ENCODE results near the gene PODXL.

PODXL gene

DNA sequence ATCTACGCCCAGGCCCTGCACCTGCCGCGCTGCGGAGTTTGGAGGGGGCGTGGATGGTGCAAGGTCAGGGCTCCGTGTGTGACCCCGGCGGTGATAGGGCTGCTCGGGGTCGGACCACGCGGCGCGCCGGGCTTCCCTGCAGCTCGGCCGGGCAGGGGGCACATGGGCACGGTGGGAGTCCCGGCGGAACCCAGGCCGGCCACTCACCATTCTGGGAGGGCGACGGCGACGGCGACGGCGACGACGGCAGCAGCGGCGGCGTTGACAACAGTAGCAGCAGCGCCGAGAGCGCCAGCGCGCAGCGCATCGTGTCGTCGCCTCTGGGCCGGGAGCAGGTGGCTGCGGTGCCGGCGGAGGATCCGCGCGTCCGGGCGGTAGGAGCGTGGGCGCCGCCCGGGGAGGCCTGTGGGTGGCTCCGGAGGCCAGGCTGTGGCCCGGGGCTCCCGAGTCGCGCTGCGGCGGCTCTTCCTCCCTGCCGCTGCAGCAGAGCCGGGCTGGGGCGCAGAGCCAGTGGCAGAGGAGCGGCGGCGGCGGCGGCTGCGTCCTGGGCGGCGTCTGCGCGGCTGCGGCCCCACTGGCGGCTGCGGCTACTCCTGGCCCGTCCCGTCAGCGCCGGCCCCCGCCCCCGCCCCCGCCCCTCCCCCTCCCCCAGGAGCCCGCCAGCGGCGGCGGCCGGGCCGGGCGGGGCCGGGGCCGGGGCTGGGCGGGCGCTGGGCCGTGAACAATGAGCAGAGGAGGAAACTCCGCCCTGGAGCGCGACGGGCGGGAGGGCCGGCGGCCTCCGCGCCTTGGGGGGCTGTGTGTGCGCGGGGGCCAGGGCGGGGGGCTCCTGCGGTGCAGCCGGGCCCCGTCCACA is at the start of gene PODXL:
PODXL (minus strand) TSS at position 576 of the 856 bp plus-strand sequence; CDS start at position 307, 269 bp downstream.
- DNase-seq (ENCODE audit: low read depth in 3 of 3), result peak in 1 of 3 experiments; percentile 50

DNA sequence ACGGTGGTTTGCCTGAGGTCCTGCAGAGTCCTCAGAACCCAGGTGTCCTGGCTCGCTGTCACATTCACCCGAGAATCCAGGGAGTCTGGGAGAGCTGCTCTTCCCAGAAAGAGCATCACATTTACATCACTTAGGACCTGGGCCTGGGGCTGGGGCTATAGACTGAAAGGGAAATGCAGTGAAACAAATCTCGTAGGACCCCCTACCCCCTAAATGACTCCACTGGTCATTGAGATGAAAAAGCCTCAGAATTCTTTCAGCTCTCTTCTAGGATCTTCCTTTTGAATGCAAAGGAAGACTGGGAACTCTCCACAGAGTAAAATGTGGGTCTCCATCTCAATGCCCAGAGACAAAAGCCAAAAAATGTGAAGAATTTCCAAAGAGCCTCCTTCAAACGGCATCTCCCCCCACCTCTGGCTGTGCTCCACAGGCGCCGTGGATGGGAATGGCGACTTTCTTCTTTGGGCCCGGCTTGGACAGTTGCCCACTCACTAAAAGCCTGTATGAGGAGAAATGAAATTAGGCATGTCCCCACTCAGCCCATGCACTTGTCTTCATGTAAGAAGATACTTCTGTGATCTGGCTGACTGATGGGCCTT is 49.0 kb upstream of the PODXL start:
- no peak for DNase-seq (ENCODE audit: low read depth in 3 of 3)

DNA sequence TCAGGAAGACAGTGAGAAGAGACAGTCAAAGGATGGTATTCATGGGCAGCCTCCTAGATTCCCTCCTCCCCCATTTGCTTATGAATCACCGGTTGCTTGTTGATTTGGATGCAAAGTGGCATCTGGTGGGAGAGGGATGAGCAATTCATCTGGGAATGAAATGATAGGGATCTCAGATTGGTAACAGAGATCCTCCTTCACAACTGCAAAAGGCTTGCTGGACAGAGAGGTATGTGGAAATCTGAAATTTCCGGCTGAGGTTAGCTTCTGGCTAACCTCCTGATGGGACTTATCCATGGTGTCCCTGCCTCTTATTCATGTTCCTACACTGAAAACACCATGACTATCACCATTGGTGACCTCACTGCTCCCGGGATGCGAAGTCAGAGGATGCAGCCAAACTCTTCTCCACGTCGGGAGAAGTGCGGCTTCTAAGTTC is 48.4 kb upstream of the PODXL start:
- DNase-seq (ENCODE audit: low read depth in 3 of 3), result no peak

DNA sequence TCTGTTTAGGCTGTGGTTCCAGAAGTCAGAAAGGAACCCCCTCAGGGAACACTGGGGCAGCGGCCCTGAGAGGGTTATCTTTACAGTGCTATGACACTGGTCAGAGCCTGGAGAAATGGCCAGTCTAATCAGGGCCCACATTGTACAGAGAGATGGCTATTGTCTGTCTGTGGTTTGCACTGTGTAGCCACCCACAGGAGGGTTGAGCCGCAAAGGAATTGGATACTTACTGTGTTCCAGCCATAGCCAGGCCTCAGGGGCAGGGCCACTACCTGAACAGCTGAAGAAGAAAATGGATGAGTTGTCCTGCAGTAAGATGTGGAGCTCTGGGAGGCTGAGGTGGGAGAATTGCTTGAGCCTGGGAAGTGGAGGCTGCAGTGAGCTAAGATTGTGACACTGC is 47.5 kb upstream of the PODXL start:
- no peak for DNase-seq (ENCODE audit: low read depth in 3 of 3)

DNA sequence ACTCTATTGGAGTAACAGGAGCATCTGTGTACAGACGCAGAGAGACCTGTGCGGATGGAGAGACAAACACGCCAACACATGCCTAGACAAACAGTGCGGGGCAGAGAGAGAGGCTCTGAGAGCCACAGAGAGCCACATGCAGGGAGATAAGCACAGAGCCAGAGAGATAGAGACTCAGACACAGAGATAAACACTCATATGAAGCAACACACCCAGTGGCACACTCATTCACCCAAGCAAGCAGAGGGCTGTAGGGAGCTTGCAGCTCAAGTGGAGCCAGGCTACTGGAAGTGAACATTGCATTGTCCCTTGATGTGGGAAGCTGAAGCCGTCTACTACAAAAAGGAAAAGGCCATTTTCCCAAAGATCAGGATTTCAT is 46.6 kb upstream of the PODXL start:
- DNase-seq (ENCODE audit: low read depth in 3 of 3), result no peak

DNA sequence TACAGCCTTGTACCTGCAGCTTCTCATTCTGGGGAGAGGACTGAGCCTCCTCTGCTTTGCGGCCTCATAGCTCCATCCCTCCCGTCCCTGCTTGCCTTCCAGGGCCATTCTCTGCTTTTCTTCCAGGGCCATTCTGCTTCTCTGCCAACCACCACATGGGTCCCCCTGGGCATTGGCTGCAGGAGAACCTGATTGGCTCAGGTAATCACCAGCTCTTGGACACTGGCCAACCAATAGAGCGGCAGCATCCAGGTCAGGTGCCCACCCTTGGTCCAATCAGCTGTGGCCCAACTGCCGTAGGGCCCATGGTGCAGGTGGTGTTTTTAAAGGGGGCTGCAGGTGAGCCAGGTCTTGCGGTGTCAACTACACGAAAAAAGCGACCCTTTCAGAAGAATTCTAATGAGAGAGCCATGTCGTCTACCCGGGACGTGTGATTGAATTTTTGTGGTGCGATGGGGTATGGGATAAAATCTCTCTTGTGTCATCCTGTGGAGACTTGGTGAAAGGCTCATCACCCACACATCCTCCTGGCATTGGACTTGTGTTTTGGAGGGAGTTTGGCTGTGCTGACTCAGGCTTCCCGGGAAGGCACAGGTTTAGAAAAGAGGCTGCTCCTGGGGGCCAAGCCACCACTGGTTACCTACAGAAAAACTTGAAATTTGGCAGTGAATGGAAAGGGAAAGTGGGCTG is 46.0 kb upstream of the PODXL start:
- DNase-seq (ENCODE audit: low read depth in 3 of 3), result no peak

DNA sequence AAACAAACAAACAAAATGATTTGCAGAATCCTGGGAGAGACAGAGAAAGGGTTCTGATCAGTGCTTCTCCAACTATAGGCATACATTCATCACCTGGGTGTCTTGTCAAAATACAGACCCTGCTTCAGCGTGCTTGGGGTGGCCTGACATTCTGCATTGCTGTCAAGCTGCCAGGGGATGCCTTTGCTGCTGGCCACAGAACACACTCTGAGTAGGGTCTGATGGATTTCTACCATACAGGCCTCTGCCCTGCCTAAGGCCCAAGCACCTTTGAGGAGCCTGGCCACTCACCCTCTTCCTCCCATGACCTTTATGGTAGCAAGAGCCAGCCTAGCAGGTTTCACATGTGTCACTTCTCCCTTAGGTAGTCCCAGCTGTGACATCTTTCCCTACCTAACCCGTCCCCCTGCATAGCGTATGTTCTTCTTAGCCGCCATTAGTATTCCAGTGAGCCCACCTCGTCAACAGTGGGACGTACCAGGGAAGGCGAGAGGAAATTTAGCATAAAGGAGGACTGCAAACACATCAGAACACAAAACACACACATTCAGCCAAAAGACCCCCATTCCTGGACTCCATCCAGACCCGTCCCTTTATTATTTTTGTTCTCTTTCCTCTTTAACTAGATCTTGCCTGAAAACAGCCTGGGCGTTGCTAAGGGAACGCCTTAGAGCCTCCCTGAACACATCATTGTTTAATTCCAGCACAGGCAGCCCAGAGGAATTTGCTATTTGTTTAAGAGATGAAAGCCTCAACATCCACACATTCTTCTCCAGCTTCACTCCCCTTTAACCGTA is 43.9 kb upstream of the PODXL start:
- DNase-seq (ENCODE audit: low read depth in 3 of 3), result no peak

DNA sequence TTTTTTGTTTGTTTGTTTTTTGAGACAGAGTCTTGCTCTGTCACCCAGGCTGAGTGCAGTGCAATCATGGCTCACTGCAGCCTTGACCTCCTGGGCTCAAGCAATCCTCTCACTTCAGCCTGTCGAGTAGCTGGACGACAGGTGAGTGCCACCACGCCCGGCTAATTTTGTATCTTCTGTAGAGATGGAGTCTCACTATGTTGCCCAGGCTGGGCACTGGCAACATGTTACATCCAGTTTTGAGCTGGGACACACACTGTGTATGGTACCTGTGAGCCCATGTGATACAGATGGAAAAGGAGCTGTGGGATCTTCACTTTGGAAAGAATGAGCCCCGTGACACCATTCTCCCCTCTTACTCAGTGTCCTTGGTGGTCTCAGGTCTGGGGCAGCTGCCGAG is 40.4 kb upstream of the PODXL start:
- no peak for DNase-seq (ENCODE audit: low read depth in 3 of 3)

DNA sequence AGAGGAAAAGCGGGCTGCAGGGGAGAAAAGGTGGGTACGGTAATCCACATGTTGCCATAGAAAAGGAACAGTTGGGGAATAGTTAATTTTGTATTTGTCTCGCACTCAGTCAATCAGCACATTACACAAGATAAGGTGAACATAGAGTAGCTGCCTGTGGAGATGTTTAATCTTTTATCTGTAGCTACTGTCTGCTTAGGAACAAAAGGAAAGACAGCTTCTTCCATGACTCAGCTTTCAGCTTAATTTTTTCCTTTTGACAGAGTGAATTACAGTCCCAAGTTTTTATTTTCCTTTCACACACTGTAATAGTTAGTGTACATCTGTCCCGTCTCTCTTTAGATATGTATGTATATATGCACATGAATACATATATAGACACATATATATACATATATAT is 39.3 kb upstream of the PODXL start:
- no peak for DNase-seq (ENCODE audit: low read depth in 3 of 3)

DNA sequence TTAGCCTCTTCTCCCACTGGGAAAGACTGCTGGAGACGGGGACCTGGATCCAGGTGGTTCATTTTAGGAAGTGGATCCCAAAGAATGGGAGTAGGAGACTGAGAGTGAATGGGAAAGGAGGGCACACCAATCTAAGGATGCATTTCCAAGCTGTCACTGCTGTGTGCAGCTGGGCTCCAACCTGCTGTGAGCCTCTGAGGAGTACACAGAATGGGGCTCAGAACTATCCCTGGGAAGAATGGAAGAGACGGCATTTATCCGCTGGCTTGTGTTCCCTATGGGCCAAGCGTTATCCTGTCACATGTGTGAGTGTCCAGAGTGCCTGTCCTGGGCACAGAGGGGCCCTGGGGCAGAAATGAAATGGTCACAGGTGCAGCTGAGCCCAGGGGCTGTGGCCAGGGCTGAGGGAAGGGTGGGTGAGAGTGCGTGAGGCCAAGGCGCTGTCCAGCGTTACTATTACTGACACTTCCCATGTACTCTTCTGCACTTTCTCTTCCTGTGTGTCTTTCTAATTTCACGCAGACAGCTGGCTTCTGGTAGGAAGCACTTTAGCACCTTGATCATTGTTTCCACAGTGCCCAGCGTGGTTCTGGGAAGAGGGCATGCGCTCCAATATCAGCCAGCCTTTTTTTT is 35.4 kb upstream of the PODXL start:
- no peak for DNase-seq (ENCODE audit: low read depth in 3 of 3)

DNA sequence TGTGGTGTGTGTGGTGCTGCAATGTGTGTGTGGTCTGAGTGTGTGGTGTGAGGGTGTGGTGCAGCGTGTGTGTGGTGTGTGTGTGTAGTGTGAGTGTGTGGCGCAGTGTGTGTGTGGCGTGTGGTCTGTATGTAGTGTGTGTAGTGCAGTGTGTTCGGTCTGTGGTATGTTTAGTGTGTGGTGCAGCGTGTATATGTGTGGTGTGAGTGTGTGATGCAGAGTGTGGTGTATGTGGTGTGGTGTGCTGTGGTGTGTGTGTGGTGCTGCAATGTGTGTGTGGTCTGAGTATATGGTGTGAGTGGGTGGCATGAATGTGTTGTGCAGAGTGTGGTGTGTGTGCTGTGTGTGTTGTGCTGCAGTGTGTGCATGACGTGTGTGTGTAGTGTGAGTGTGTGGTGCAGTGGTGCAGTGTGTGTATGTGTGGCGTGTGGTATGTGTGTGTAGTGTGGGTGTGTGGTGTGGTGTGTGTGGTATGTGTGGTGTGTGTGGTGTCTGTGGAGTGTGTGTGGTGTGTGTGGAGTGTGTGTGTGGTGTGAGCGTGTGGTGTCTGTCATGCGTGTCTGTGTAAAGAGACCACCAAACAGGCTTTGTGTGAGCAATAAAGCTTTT is 31.0 kb upstream of the PODXL start:
- no peak for DNase-seq (ENCODE audit: low read depth in 3 of 3)

DNA sequence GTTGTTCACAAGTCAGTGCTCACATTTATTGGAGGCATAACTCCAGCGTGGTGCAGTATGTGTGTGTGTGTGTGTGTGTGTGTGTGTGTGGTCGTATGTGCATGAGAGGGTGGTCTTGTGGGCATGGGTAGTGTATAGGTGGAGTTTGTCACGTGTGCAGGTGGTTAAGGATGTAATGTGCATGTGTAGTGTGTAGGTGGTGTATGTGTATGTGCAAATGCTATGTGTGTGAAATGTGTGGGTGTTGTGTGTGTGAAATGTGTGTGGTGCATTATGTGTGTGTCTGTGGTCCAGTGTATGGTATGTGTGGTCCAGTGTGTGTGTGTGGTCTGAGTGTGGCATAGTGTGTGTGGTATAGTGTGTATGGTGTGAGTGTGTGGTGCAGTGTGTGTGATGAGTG is 30.3 kb upstream of the PODXL start:
- no peak for DNase-seq (ENCODE audit: low read depth in 3 of 3)

DNA sequence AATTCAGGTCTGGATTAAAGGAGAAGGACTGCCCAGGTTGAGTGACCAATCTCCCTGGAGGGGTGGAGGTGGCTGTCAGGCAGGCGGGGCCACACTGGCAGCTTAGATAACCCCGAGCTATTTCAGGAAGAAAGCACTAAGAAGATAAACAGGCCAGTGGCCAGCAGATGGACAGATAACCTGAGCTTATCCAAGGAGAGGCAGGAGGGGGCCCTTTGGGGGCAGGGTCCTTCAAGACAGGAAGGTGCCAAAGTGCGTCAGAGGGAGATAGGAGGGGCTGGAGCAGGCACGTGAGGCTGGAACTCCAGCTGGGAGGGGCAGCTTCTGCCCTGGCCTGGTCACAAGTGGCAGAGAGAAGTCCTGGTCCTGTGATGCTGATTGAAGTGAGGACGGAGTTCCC is 29.8 kb upstream of the PODXL start:
- DNase-seq (ENCODE audit: low read depth in 3 of 3), result no peak

DNA sequence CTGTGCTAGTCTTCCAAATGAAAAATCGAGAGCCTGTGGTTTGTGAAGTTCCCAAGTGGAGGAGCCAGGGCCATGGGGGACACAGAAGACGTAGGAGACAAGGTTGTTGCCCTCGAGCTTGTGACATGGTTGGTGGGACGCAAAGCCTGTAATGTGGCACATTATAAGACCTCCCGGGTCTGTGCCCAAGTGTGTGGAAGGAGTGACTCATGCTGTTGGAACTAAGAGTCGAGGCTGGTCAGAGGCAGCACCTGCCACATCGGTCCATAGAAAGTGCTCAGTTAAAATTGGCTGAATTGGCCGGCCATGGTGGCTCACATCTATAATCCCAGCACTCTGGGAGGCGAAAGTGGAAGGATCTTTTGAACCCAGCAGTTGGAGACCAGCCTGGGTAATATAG is 27.0 kb upstream of the PODXL start:
- no peak for DNase-seq (ENCODE audit: low read depth in 3 of 3)

DNA sequence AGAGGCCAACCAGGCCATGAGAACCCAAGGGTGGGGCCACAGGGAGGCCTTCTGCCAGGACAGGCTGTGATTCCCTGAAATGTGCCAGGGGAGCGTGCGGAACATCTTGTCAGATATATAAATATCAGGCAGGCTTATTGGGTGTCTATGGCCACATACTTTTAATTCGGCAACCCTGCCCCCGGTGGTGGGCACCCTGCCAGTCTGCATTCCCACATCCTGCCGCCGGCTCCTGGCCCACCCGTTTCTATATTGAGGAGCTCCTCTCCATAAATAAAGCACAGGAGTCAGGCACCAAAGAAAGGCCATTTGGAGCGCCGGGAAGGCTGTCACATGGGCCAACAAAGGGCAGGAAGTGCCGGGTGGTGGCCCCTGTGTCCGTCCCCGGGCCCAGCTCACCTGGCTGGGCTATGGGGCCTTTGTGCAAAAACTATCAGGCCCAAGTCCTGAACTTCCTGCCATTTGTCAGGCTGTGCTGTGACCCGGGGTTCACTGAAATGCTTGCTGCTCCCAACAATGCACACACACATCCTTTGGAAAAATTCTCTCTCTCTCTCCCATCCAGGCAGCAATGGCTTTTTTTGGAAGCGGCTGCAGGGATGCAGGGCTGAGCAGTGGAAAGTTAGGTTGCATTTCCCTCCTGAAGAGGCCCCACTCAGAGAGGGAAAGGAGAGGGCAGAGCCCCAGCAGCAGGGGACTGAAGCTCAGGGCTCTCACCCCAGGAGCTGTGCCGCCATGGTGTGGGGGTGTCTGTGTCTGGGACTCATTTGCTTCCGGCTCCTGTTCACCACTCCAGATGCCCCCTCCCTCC is 25.0 kb upstream of the PODXL start:
- no peak for DNase-seq (ENCODE audit: low read depth in 3 of 3)

DNA sequence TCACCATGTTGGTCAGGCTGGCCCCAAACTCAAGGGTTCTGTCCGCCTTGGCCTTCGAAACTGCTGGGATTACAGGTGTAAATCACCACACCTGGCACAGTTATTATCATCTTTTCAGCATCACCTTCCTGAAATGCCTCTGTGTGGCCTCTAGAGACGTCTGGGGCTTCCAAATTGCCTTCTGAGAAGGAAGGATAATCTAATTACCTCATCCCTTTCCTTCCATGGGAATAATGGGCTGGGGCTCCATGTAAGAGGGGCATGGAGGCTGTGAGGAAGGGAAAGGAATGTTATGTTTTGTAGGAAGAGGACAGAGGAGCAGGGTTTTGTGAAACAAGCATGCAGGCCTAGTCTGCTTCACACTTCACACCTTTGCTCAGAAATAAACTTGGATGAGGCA is 22.2 kb upstream of the PODXL start:
- no peak for DNase-seq (ENCODE audit: low read depth in 3 of 3)

DNA sequence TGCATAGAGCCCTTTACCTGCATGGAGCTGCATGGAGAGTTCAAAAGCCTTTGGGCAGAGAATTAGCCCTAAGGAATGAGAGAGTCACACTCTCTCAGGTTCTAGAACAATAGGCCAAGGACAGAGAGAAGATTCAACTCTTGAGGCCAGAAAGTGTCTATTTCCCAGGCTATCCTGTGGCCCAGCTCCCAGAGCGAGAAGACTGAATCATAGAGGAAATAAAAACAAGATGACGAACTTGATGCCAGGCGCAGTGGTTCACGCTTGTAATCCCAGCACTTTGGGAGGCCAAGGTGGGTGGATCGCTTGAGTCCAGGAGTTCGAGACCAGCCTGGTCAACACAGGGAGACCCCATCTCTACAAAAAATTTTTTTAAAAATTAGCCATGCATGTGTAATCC is 18.3 kb upstream of the PODXL start:
- DNase-seq (ENCODE audit: low read depth in 3 of 3), result no peak

DNA sequence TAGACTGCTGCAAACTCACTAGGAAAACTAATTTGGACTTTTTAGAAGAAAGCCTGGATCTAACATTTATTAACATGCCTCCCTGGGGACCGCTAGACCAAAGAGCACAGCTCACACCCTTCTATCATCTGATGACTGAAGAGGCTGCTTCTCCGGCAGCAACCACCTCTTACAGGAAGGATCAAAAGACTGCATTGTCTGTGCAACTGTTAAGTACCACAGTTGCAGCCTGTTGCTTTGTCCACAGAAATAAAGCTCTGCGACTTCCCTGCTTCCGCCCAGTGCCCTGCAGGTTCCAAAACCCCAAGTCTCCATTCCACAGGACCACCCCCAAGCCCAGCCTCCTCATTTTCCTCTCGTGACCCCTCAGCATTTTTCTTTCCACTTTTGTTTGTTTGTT is 14.0 kb upstream of the PODXL start:
- DNase-seq (ENCODE audit: low read depth in 3 of 3), result no peak

DNA sequence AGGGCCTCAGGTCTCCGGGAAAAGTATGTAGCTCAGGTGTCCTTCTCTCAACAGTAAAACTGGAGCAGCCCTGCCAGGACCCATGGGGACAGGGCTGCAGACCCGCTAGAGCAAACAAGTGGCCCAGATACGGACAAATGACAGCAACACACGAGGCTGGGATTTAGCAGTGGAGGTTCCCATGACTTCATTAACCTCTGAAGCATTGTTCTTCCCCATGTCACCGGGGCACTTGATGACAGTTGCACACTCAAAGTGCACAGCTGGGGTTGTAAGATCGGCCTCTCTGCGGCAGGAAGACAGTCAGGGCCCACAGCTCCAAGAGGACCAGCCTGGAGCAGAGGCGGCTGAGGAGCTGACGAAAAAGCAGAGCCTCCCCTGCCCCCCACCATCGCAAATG is 12.5 kb upstream of the PODXL start:
- DNase-seq (ENCODE audit: low read depth in 3 of 3), result no peak

DNA sequence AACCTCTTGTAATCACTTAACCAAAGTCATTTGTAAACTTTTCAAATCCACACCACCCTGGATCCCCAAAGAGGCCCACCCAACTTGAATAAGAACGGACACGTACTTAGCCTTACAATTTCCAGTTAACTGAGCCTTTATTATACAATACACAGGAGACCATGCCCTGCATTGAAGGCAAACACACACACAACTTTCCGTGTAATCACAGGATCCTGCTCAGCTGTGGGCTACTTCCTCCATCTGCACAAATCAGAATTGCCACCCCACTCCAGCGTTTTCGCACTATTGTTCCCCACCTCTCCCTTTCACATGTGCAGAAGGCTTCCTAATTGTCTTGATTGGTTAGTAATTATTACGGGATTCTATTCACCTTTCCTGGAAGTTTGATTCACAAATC is 12.1 kb upstream of the PODXL start:
- DNase-seq (ENCODE audit: low read depth in 3 of 3), result no peak

All from stimulated activated CD4-positive, alpha-beta T cell treated with anti-CD3 and anti-CD28 coated beads, TNF-alpha, amount 100 ng/mL, for 24 hours (primary cell).